GM12891 (cell line): ENCODE measurements around the gene SMG6.
A peak's percentile ranks its signal among the peaks of the same experiment; 100 is the strongest.

ENCODE experiments used
- DNase-seq: peaks from one replicate; pipeline ENCODE4 v3.0.0; 2011; ENCODE audit warnings: low spot score; ENCODE audit not compliant: insufficient read length
- FAIRE-seq: peaks from 2 replicates; lab custom pipeline; 2011; peaks lifted over from hg19 to GRCh38; lab: Jason Lieb, UNC
- PAX5 ChIP-seq: IDR thresholded peaks from 2 replicates; pipeline ENCODE4 v1.6.1; 2011; ENCODE audit warnings: low read length, moderate library complexity, mild to moderate bottlenecking; ENCODE audit not compliant: insufficient read depth, severe bottlenecking
- POLR2A ChIP-seq: IDR thresholded peaks from 2 replicates; pipeline ENCODE4 v1.6.1; 2011; ENCODE audit warnings: low read depth, low read length, control low read depth
- POLR2AphosphoS5 ChIP-seq: IDR thresholded peaks from 2 replicates; pipeline ENCODE4 v1.6.1; 2011; ENCODE audit warnings: low read depth, low read length, control low read depth
- POU2F2 ChIP-seq: IDR thresholded peaks from 2 replicates; pipeline ENCODE4 v1.6.1; 2011; ENCODE audit warnings: low read depth, mild to moderate bottlenecking, control low read depth, low read length, moderate library complexity
- SPI1 ChIP-seq: IDR thresholded peaks from 2 replicates; pipeline ENCODE4 v1.6.1; 2011; ENCODE audit warnings: low read depth, low read length, control low read depth
- TAF1 ChIP-seq: IDR thresholded peaks from 2 replicates; pipeline ENCODE4 v1.6.1; 2011; ENCODE audit warnings: low read depth, low read length, control low read depth

The SMG6 gene

DNA sequence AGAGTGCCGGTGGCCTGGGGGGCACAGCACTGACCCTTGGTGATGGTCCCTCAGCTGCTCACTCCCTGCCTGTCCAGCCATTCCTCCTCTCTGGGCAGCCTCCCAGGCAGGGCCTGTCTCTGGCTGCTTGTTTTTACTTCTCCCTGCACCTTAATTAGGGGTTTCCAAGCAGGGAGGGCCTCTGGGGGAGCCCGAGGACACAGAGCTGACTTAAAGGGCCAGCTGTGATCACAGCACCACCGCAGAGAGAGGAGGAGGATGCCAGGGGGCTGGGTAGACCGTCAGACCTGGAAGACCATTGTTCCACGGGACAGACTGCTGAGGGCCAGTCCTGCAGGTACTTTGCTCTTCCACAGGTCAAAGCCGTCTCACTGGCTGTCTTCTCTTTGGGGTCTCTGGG, 274.8 kb downstream of the SMG6 start:
- TF ChIP-seq SPI1 (no peak), POLR2AphosphoS5 (no peak), TAF1 (no peak), POLR2A (no peak), POU2F2 (no peak), PAX5 (no peak)
- FAIRE-seq (no peak), DNase-seq (no peak)

DNA sequence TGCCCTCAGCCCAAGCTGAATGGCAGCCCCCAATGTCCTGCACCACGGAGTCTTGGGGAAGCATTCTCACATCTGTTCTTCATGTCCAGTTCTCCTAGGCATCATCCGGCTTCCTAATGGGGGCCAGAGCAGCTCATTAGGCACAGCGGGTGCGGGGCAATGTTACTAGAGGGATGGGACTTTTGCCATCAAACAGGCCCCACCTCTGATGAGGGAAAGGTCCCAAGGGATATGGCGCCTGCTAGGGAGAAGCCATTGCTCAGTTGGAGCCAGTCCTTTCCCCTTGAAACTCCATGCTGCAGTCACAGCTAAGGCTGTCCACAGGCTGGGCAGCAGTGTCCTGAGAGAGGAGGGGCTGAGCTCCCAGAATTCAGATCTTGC, 275.4 kb downstream of the SMG6 start:
- FAIRE-seq = no peak
- no peak for DNase-seq

DNA sequence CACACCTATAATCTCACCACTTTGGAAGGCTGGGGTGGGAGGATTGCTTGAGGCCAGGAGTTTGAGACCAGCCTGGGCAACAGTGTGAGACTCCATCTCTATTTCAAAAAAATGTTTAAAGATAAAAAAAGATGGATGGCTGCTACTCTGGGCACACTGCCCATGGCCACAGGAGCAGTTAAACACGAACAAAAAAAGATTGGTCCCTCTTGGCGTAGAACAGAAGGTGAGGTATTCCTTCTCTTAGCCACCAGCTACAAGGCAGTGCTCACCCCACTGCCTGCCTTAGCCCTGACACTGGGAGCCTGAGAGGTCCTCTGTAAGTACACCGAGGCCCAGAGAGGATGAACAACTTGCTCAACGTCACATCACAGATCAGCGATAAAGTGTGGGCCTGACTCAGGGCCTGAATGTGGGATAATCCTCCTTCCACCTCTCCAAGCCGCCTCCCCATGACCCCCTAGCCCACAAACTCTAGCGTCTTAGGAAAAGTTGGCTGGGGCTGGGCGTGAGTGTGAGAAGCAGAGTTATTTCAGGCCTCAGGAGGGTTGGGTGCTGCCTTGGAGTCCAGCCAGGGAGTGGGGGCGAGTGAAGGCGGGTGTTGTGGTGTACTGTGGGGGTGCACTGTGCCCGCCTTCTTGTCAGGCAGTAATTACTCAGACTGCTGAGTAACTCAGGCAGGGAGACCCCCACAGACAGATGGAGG, 275.9 kb downstream of the SMG6 start:
- DNase-seq = no peak
- TF ChIP-seq POLR2AphosphoS5 (no peak), POU2F2 (no peak), POLR2A (no peak), TAF1 (no peak), SPI1 (no peak), PAX5 (no peak)
- FAIRE-seq = no peak

More for the DNA sequence above, 275.4 kb downstream of the SMG6 start:
- TF ChIP-seq TAF1 = no peak
- no peak for TF ChIP-seq SPI1
- TF ChIP-seq POLR2AphosphoS5 = no peak
- no peak for TF ChIP-seq POLR2A
- TF ChIP-seq POU2F2 = no peak

DNA sequence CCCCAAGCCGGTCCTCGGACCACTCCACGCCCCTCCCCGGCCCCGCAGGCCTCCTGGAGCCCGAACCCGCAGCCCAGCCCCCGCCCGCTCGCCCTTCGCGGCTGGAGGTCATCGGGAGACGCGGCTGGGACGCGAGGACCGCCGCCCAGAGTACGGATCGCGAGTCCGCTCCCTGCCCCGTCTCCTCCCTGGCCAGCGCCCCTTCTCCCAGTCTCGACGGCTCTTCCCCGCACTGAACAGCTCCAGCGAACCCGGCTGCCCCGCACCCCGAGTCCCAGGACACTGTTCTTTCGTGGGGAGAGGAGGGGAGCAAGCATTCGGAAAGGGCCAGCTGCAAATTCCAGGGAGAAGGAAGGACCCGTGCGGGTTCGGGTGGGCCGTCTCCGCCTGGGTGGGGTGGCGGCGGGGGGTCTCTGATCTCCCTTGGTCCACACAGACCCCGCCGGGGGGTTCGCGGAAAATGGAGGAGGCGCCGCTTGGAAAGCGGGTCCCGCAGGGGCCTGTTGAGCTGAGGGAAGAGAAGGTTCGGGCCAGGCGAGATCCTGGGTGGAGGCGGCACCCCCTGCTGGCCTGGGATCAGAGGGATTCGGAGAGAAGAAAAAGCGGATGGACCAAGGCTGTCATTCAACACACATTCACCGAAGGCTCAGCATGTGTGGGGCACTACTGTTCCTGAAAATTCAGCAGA, 277.8 kb downstream of the SMG6 start:
- FAIRE-seq (peak; percentile 50), DNase-seq (no peak)
- TF ChIP-seq POU2F2 = no peak
- TF ChIP-seq POLR2AphosphoS5 = no peak

DNA sequence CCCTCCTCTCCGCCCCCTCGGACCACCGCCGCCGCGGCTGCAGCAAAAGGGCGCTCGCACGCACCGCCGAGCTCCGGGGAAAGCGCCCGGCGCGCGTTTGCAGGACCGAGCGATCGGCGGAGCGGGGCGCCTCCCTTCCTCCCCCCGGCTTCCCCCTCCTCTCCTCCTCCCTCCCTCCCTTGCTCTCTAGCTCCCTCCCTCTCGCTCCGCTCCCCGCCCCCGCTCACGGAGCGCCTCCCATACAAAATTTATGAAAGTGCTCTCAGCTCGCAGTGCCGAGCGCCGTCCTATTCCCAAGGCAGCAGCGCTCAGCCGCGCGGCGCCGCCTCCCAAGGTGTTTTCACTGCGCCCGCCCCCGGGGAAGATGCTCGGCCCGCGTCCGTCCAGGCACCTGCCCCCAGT, 278.4 kb downstream of the SMG6 start, which contains the start of gene RTN4RL1:
TSS of gene RTN4RL1 (minus strand) at position 115 of the 402 bp plus-strand sequence. CDS start 469 bp downstream, outside the sequence.
- FAIRE-seq (no peak), DNase-seq (peak; percentile 63)
- TF ChIP-seq POLR2AphosphoS5 (no peak), POU2F2 (no peak), TAF1 (no peak), SPI1 (no peak), PAX5 (no peak), POLR2A (no peak)

DNA sequence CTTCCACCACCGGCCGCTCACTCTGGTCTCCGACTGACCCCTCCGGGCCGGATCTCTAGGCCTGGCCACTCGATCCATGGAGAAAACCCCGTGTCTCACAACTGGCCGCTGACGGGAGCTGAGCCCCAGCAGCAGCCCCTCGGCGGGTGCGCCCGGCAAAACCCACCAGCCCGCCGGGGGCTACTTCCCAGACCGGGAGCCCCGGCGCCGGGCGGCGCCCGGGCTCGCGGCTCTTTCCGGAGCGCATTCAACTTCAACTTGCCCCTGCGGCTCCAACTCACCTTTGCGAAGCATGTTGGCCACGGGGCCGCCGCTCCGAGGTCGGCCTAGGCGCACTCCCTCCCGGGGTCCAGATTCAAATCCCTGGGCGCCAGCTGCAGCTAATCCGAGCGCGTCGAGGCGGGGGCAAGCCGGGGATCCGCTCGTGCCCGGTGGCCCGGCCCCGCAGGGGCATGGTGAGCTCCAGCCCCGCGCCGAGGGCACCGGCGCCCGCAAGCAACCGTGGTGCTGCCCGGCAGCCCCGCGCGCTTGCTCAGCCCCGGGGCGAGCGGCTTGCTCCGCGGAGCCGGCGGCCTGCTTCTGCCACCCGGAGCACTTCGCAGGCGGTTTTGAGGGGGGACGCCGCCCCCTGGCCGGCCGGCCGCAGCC, 278.9 kb downstream of the SMG6 start:
- DNase-seq (no peak), FAIRE-seq (no peak)
- no peak for TF ChIP-seq POLR2A
- no peak for TF ChIP-seq POU2F2
- TF ChIP-seq TAF1 = no peak
- TF ChIP-seq POLR2AphosphoS5 = no peak
- no peak for TF ChIP-seq SPI1
- no peak for TF ChIP-seq PAX5

DNA sequence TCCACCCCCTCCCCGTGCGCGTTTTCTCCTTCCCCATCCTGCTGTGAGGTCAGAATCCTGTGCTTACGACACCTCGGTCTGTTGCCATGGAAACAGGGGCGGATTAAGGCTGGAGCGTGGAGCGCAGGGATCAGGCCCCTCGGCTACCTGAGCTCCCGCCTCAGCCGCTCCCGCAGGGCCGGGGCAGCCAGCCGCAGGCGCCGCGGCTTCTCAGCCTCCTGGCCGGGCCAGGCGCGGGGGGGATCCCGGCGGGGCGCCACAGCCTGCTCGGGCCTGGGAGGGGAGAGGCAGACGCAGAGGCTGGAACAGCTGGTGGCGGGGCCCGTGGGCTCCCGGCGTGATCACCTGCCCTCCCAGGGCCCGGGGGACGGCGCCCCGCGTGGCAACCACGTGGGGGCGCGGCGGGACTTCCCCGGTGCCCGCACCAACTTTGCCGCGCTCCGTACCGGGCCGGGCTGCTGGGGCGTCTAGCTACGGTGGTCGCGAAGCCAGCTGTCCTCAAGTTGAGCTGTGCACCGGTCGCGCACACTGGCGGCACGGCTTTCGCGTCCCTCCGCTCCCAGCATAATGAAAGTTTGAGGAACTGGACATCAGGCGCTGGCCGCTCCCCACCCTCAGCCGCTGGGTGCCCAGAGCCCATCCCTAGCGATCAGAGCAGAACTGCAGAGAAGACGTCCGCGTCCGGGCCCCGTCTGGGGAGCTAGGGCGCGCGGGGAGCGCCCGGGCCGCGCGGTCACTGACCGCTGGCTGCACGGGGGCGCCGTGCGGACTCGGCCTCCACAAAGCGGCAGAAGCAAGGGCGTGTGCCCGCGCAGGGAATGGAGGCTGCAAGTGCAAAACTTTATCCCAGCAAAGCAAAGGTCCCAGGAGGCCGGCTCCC, 279.7 kb downstream of the SMG6 start:
- no peak for TF ChIP-seq POU2F2
- no peak for TF ChIP-seq SPI1
- DNase-seq (no peak), FAIRE-seq (no peak)

DNA sequence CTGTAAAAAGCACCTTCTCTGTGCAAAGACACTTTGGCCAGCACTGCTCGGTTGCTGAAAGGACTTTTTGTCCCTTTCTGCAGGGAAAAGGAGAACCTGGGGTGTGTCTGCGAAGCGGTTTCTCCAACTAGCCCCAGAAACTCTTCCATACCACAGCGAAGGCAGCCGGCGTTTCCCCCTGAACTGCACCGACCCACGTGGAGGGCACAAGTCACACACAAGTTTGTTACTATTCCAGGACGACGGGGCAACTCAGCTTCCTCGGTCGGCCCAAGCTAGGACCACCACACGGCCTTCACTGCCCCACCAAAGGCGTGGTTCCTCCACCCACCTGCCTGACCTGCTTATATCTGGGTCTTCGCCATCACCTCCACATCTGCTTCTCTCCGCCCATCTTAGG, 280.3 kb downstream of the SMG6 start:
- TF ChIP-seq PAX5 (no peak), TAF1 (no peak), SPI1 (no peak), POLR2AphosphoS5 (no peak), POLR2A (no peak), POU2F2 (no peak)
- no peak for FAIRE-seq
- DNase-seq = no peak
